ENCODE measurements around the gene HOXB6.
A peak's percentile ranks its signal among the peaks of the same experiment; 100 is the strongest.

HOXB6 gene

GRCh38 chr17:48578616-48579470 is 25.9 kb downstream of the HOXB6 start:
- no peak for DNase-seq

DNA sequence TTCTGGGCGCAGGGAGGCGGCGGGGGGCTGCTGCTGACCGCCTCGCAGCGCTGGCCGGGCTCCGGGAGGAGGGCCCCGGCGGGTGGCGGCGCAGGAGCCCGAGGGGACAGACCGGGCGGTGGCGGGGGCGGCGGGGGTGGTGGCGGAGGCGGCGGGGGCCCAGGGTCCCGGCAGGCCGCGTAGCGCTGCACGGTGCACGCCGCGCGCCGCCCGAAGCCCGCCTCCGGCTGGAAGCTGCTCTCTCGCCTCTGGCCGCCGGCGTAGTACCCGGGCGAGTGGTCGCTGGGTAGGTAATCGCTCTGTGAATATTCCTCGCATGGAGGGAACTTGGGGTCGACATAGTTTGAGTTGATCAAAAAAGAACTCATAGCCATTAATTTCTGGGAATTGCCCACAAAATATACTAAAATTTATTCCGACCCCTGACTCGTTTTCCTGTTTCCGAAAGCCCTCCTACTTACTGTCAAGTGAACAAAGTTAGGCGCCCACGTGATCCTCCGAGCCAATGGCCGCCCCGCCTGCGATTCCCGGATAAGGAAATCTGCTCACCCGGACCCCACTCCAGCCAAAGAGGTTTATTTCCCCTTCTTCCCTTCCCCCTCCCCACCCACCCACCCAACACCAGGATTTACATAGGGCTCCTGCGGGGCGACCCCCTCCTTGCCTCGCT is 26.7 kb downstream of the HOXB6 start, which contains the start of gene HOXB4:
Gene HOXB4, minus strand, starts transcription at position 405 of the 670 bp plus-strand sequence. Its CDS starts 31 bp downstream, at position 374.
- peak; percentile 86 for DNase-seq

DNA sequence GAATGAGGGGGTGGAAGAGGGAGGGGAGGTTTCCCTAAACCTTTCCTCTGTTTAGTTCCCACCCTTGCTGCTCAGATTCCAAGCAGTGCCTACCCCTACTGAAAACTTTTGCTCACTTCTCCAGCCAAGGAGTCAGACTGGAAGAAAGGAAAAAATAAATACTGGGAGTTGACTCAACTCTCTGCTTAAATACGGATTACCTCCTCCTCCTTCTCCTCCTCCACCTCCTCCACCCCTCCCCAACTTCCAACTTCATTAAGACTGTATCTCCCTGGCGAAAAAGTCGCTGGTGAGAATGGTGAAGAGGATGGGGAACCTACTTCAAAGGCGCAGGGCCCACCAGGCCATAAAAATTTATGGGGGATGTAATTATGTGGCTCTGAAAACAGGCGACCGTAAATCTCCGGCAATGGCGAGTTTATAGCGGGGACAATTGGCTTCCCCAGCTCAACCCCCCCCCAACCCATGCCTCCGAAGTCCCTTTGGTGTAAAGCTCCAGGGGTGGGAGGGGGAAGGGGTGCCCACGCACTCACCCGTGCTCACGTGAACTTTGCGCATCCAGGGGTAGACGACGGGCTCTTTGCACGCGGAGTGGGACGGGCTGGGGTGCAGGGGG is 27.3 kb downstream of the HOXB6 start:
- no peak for DNase-seq

DNA sequence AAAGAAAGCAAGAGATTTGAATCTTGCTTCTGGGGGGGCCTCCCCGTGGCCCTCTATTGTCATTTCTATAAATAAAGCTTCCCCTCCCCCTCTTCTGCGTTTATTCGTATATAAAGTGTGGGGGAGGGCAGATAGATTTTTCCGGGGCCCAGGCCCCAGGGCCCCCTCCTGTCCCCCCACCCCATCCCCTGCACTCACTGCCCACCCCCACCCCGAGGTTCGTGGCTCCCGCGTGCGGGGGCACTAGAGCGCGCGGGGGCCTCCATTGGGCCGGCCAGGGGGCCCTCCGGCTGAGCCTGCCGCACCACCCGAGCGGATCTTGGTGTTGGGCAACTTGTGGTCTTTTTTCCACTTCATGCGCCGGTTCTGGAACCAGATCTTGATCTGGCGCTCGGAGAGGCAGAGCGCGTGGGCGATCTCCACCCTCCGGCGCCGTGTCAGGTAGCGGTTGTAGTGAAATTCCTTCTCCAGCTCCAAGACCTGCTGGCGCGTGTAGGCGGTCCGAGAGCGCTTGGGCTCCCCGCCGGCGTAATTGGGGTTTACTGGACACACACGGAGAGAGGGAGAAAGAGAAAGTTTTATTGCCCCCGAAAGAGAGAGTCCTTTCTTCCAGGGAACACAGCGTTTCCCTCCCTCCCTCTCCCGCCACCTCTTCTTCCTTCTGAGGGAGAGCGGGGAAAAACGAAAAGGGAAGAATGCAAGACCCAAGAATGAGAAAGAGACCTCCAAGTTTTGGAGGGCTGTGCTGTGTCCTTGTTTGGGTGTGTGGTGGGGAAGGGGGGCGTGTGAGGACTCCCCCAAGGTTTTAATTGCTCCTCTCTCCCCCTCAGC is 28.1 kb downstream of the HOXB6 start:
- DNase-seq = peak; percentile 64

GRCh38 chr17:48575673-48576478 is 28.9 kb downstream of the HOXB6 start:
- DNase-seq = no peak

DNA sequence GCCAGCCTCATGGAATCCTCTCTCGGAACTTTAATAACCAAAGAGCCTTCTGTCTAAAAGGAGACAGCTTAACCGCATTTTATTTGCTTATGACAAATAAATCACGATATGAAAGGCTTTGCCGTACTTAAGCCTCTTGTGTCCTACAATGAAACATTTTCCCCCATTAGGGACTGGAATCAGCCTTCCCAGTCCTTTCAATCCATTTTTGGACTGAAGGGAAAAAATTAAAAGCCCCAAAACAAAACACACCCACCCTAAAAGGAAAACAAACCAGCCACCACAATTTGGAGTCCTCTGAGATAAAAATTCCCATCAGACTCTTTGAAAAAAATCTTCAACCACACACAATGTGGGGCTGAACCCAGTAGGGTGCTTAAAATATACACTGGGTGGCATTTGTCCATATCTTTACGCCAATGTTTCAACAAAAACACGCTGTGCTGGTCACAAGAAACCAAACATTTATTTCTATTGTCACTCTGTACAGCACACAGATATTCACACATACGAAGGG is 29.7 kb downstream of the HOXB6 start:
- no peak for DNase-seq

GRCh38 chr17:48574505-48575065 is 30.2 kb downstream of the HOXB6 start:
- DNase-seq = no peak

DNA sequence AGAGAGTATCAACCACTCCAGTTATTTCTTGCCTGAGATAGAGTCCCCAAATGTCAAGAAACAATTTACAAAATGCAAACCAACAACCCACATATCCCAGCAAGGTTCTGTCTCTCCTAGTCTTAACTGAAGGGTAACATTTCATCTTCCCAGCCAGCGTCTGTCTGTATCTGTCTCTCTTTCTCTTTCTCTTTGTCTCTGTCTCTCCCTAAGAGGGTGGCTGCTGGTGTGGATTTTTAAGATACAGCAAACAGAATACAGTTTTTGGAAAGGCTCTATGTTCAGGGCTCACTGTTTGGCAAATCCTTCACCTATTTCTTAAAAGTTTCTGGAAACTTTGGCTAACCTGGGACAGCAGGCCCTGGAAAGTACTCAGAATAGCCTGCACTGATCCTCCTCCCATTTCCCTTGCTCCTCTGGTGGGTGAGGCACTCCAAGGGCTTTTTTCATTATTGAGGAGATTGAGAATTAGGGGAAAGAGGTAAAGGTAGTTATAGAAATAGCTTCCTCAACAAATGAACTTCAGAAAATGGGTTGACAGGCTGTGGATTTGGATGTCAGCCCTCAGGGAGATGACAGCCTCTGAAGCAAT is 32.9 kb downstream of the HOXB6 start:
- DNase-seq = no peak

DNA sequence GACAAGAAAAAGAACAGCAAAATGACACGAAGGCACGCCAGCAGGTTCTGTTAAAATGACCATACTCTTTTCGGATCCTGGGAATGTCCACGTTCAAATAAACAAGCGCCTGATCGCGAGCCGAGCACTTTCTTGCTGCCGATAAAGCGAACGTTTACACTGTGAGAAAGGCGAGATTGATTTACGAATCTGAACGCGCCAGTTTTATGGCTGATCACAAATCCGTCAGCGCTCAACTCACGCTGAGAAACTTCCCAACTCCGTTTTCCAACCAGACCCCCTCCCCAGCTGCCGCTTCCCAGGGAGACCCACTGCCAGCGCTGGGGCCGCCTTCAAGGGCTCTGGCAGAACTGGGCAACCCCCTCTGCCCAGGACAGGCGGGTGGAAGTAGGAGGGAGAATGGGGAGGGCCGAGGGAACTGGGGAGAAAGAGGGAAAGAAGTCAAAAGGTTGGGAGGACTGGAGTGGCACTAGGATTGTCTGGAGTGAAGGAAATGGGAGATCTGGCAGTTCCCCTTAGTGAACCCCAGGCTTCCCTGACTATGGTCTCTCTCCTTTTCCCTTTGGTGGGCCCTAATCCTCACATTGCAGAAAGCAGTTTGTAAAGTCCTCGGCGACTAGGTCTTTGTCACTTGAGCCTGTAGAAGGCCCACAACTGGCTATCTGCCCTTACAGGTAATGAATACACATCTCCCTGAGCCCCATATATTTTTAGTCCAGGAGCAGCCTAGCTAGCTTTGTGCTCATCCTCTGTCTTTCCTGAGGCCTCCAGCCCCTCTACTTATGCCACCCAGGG is 33.6 kb downstream of the HOXB6 start:
- no peak for DNase-seq

- no peak for DNase-seq
Observed at GRCh38 chr17:48570325-48571023, 34.3 kb downstream of the HOXB6 start.

GRCh38 chr17:48569674-48570324 is 35.0 kb downstream of the HOXB6 start:
- DNase-seq = no peak

DNA sequence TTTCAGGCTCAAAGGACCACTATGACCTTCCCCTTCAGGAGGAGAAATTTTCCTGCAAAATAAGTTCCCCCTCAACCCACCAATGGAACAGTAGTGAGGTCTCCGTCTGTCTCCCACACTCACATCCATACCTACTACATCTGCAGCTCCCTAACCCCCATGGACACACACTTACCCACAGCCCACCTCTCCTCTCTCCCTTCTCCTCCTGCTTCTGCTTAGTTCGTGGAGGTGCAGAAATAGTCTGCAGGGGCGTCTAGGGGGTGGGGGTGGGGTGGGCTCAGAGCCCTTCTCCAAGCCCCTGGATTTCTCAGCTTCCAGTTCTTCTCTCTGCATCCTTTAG is 35.6 kb downstream of the HOXB6 start:
- DNase-seq = no peak

DNA sequence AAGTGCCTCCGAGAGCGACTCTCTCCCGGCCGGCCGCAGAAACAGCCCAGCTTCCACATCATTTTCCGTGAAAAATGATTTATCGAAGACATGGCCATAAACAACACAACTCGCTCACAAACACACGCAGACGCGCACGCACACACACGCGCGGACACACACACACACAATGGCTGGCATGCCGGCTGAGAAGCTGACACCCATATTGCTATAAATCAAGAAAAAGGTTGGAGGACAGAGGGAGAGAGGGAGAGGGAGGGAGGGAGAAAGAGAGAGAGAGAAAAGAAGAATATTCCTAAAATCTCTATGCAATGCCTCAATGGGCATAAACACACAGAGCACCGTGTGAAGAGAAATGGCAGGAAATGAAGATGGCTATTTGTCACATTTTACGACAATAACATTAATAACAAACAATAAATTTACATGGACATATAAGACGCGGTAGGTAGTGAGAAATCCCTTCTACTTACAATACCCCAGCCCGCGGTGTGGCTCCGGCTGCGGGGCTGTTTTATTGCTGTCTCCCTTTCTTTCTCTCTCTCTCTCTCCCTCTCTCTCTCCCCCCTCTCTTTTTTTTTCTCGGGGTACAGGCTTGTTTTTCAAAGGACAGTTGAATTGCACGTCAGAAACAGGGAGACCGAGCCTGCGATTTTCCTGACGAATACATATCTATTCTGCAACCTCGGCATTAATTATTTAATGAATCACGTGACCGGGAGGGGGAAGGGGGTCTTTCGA is 36.1 kb downstream of the HOXB6 start:
- no peak for DNase-seq

GRCh38 chr17:48567646-48568354 is 37.0 kb downstream of the HOXB6 start:
- no peak for DNase-seq

DNA sequence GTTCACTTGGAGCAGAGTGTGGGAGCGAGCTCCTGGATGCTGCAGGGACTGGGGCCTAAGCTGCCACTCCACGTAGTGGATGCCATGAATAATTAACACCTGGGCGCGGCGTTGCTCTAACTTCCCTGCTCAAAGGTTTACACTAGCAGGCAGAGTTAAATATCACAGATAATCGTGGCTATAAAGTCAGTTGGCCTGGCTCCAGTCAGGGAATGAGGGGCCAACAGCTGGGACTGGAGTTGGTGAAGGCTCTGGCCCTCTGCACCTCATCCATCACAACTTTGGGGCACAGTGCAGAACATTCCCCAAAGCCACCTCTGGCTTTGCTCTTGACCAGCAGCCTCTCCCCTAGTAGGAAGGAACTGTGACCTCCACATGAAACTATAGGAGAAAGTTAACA is 37.6 kb downstream of the HOXB6 start:
- DNase-seq = no peak

DNA sequence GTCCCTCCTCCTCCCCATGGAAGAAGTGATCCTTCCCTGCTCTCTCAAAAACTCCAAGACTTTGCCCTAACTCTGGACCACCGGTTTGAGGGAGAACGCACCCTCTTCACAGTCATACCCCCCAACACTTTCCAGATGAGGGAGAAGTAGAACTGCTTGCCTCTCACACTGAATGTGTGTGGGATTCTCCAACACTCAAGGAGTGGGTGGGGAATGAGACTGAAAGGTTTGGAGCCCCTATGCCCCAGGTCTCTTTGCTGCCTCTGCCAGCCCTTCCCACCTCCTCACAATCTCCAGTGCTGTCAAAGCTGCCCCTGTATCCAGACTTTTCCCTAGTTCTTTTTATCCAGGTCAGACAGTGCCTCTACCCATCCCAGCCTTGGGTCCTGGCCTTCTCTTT is 38.1 kb downstream of the HOXB6 start:
- DNase-seq = no peak

GRCh38 chr17:48565925-48566710 is 38.7 kb downstream of the HOXB6 start:
- DNase-seq = no peak

Data from hematopoietic multipotent progenitor cell treated with erythropoietin and hydrocortisone succinate and interleukin-3 and kit ligand, for 8 days (in vitro differentiated cells).